HepG2 (cell line): Measurements from ENCODE around the gene UBE3B. TPM values are rescaled to one million over a fixed set of nuclear protein-coding genes. Genes with fewer than 3 reads are reported as not detected.

Experiments used
- SIX4 ChIP-seq: sonication (generic); formaldehyde crosslinking; IDR thresholded peaks from 2 replicates; pipeline ENCODE4 v1.4.0; 2020; ENCODE audit warnings: missing genetic modification reagents
- TOE1 ChIP-seq: sonication (generic); formaldehyde crosslinking; IDR thresholded peaks from 2 replicates; pipeline ENCODE4 v1.4.0; 2020; ENCODE audit warnings: mild to moderate bottlenecking, missing genetic modification reagents
- ZFP62 ChIP-seq: sonication (generic); formaldehyde crosslinking; IDR thresholded peaks from 2 replicates; pipeline ENCODE4 v1.4.0; 2020; ENCODE audit warnings: missing genetic modification reagents
- ZFY ChIP-seq: sonication (generic); formaldehyde crosslinking; IDR thresholded peaks from 2 replicates; pipeline ENCODE4 v1.4.0; 2020; ENCODE audit warnings: missing genetic modification reagents
- ZFYVE20 ChIP-seq: sonication (generic); formaldehyde crosslinking; IDR thresholded peaks from 2 replicates; pipeline ENCODE4 v1.8.0; 2023; ENCODE audit warnings: low read depth, mild to moderate bottlenecking, moderate library complexity, missing genetic modification reagents, borderline replicate concordance
- ZNF17 ChIP-seq: sonication (generic); formaldehyde crosslinking; IDR thresholded peaks from 2 replicates; pipeline ENCODE4 v1.5.0; 2020; ENCODE audit warnings: mild to moderate bottlenecking, missing genetic modification reagents
- ZNF460 ChIP-seq: sonication (generic); formaldehyde crosslinking; IDR thresholded peaks from 2 replicates; pipeline ENCODE4 v1.5.1; 2020; ENCODE audit warnings: missing genetic modification reagents, mild to moderate bottlenecking, borderline replicate concordance
- ZNF503 ChIP-seq: sonication (generic); formaldehyde crosslinking; IDR thresholded peaks from 2 replicates; pipeline ENCODE4 v1.4.0; 2020; ENCODE audit warnings: missing genetic modification reagents
- ZNF567 ChIP-seq: sonication (generic); formaldehyde crosslinking; IDR thresholded peaks from 2 replicates; pipeline ENCODE4 v1.8.1; 2023; ENCODE audit warnings: mild to moderate bottlenecking, missing genetic modification reagents, borderline replicate concordance
- ZNF570 ChIP-seq: sonication (generic); formaldehyde crosslinking; IDR thresholded peaks from 2 replicates; pipeline ENCODE4 v1.4.0; 2020; ENCODE audit warnings: mild to moderate bottlenecking, missing genetic modification reagents, borderline replicate concordance
- polyA plus RNA-seq, 8 experiments: library from polyadenylated mRNA; depleted of rRNA in 3 of 8; stranded (reverse) in 7 of 8; unstranded in 1 of 8; fragments of >200 nt; fragmentation: Illumina TruSeq in 4 of 8; extraction: Trizol in 4 of 8; gene quantifications; 2 replicates each; pipeline versions ENCODE4 v1.2.1 to v1.2.3, GENCODE V29; 2011 to 2016; ENCODE audit warnings: low read depth in 4 of 8, missing spikeins in 1 of 8, mixed read lengths in 1 of 8; ENCODE audit not compliant: insufficient read depth in 1 of 8
- total RNA-seq, 5 experiments: library from RNA; depleted of rRNA; stranded (reverse); fragments of >200 nt; fragmentation: Illumina TruSeq; extraction: Trizol; gene quantifications; 2 replicates each; pipeline ENCODE4 v1.2.3, GENCODE V29; 2016; ENCODE audit warnings: low read depth in 1 of 5
- TF ChIP-seq, protein P1 (sequence below): sonication (generic); formaldehyde crosslinking; IDR thresholded peaks from 2 replicates; pipeline ENCODE4 v1.5.1; 2020; ENCODE audit warnings: mild to moderate bottlenecking, missing genetic modification reagents, moderate library complexity
- TF ChIP-seq, protein P2 (sequence below): sonication (generic); formaldehyde crosslinking; IDR thresholded peaks from 2 replicates; pipeline ENCODE4 v1.4.0; 2020; ENCODE audit warnings: missing genetic modification reagents
- TF ChIP-seq, protein P3 (sequence below): sonication (generic); formaldehyde crosslinking; IDR thresholded peaks from 2 replicates; pipeline ENCODE4 v1.5.1; 2020; ENCODE audit warnings: mild to moderate bottlenecking, missing genetic modification reagents, borderline replicate concordance

Gene UBE3B
- total and polyA plus RNA-seq, 2 of the 13 experiments (the other 11 are each of a cell fraction or from before 2014, with no cell fraction given): 22.7 to 25.3 TPM

DNA sequence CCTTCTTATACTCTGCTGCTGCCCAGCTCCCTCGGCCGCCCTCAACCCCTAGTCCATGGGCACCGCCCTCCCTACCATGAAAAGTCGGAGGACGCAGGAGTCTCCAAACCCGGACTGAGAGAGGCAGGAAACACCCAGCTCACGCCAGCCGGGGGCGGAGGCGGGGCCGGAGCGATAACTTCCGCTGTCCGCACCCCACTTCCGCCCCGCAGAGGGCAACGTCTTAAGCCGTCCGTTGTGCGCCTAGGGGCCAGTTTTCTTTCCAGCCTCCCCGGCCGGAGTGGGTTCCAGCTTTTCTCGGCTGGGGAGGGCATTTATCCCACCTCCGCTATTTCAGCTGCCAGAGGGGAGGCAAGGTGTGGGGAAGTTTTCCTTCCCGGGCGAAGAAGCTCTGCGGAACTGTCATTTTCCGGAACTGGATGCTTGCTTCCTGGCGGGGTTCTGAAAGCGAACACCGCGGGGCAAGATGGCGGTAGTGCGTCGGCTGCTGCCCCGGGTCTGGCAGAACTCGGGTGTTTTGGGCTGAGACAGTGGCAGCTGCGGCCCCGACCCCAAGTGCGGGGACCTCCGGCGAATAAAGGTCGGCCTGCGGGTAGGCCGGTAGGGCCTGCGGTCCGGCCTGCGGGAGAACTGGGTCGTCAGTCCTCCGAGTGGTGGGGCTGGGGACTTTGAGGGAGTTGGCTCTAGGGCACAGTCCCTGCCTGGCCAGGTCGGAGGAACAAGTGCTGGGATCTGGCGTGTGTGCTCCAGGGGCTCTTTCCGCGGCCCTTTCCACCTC lies at the start of gene UBE3B, which contains the start of gene KCTD10 (continued):
- TF ChIP-seq ZNF503: peak; percentile 89
- TF ChIP-seq ZNF460: no peak
- TF ChIP-seq ZNF567 (CRISPR knock-in tag): no peak
- peak; percentile 62 for TF ChIP-seq ZFY (CRISPR knock-in tag)
- no peak for TF ChIP-seq ZNF17 (CRISPR knock-in tag)
- TF ChIP-seq TOE1 (CRISPR knock-in tag): no peak
- TF ChIP-seq ZFP62 (CRISPR knock-in tag): no peak
- TF ChIP-seq SIX4 (CRISPR knock-in tag): no peak
- TF ChIP-seq, protein P1, sequence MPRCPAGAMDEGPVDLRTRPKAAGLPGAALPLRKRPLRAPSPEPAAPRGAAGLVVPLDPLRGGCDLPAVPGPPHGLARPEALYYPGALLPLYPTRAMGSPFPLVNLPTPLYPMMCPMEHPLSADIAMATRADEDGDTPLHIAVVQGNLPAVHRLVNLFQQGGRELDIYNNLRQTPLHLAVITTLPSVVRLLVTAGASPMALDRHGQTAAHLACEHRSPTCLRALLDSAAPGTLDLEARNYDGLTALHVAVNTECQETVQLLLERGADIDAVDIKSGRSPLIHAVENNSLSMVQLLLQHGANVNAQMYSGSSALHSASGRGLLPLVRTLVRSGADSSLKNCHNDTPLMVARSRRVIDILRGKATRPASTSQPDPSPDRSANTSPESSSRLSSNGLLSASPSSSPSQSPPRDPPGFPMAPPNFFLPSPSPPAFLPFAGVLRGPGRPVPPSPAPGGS: peak; percentile 63; the same call in 1 of the 2 replicates
- TF ChIP-seq, protein P2, sequence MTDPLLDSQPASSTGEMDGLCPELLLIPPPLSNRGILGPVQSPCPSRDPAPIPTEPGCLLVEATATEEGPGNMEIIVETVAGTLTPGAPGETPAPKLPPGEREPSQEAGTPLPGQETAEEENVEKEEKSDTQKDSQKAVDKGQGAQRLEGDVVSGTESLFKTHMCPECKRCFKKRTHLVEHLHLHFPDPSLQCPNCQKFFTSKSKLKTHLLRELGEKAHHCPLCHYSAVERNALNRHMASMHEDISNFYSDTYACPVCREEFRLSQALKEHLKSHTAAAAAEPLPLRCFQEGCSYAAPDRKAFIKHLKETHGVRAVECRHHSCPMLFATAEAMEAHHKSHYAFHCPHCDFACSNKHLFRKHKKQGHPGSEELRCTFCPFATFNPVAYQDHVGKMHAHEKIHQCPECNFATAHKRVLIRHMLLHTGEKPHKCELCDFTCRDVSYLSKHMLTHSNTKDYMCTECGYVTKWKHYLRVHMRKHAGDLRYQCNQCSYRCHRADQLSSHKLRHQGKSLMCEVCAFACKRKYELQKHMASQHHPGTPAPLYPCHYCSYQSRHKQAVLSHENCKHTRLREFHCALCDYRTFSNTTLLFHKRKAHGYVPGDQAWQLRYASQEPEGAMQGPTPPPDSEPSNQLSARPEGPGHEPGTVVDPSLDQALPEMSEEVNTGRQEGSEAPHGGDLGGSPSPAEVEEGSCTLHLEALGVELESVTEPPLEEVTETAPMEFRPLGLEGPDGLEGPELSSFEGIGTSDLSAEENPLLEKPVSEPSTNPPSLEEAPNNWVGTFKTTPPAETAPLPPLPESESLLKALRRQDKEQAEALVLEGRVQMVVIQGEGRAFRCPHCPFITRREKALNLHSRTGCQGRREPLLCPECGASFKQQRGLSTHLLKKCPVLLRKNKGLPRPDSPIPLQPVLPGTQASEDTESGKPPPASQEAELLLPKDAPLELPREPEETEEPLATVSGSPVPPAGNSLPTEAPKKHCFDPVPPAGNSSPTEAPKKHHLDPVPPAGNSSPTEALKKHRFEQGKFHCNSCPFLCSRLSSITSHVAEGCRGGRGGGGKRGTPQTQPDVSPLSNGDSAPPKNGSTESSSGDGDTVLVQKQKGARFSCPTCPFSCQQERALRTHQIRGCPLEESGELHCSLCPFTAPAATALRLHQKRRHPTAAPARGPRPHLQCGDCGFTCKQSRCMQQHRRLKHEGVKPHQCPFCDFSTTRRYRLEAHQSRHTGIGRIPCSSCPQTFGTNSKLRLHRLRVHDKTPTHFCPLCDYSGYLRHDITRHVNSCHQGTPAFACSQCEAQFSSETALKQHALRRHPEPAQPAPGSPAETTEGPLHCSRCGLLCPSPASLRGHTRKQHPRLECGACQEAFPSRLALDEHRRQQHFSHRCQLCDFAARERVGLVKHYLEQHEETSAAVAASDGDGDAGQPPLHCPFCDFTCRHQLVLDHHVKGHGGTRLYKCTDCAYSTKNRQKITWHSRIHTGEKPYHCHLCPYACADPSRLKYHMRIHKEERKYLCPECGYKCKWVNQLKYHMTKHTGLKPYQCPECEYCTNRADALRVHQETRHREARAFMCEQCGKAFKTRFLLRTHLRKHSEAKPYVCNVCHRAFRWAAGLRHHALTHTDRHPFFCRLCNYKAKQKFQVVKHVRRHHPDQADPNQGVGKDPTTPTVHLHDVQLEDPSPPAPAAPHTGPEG (CRISPR knock-in tag): no peak
- TF ChIP-seq, protein P3, sequence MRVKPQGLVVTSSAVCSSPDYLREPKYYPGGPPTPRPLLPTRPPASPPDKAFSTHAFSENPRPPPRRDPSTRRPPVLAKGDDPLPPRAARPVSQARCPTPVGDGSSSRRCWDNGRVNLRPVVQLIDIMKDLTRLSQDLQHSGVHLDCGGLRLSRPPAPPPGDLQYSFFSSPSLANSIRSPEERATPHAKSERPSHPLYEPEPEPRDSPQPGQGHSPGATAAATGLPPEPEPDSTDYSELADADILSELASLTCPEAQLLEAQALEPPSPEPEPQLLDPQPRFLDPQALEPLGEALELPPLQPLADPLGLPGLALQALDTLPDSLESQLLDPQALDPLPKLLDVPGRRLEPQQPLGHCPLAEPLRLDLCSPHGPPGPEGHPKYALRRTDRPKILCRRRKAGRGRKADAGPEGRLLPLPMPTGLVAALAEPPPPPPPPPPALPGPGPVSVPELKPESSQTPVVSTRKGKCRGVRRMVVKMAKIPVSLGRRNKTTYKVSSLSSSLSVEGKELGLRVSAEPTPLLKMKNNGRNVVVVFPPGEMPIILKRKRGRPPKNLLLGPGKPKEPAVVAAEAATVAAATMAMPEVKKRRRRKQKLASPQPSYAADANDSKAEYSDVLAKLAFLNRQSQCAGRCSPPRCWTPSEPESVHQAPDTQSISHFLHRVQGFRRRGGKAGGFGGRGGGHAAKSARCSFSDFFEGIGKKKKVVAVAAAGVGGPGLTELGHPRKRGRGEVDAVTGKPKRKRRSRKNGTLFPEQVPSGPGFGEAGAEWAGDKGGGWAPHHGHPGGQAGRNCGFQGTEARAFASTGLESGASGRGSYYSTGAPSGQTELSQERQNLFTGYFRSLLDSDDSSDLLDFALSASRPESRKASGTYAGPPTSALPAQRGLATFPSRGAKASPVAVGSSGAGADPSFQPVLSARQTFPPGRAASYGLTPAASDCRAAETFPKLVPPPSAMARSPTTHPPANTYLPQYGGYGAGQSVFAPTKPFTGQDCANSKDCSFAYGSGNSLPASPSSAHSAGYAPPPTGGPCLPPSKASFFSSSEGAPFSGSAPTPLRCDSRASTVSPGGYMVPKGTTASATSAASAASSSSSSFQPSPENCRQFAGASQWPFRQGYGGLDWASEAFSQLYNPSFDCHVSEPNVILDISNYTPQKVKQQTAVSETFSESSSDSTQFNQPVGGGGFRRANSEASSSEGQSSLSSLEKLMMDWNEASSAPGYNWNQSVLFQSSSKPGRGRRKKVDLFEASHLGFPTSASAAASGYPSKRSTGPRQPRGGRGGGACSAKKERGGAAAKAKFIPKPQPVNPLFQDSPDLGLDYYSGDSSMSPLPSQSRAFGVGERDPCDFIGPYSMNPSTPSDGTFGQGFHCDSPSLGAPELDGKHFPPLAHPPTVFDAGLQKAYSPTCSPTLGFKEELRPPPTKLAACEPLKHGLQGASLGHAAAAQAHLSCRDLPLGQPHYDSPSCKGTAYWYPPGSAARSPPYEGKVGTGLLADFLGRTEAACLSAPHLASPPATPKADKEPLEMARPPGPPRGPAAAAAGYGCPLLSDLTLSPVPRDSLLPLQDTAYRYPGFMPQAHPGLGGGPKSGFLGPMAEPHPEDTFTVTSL: peak; percentile 57; the same call in 1 of the 2 replicates
- TF ChIP-seq ZFYVE20 (CRISPR knock-in tag): no peak
- 0 out of 2 replicates have a peak, but pooled peaks have one; percentile 32 for TF ChIP-seq ZNF570
